ENCODE measurements around the gene BNIP3.
A peak's percentile ranks its signal among the peaks of the same experiment; 100 is the strongest.

The BNIP3 gene

GRCh38 chr10:131981429-131982184 is at the start of gene BNIP3:
Gene BNIP3, minus strand, starts transcription at chr10:131981923. Its CDS starts 117 bp downstream, at chr10:131981806.
- peak within 1 kb of the TSS; percentile 97 for H3K4me3 ChIP-seq (ENCODE audit: low read depth, low read length)
- peak; percentile 85 for DNase-seq (ENCODE audit: low read depth)

GRCh38 chr10:132030898-132031463 is 49.3 kb upstream of the BNIP3 start:
- DNase-seq (ENCODE audit: low read depth) = no peak

GRCh38 chr10:132028706-132029105 is 47.0 kb upstream of the BNIP3 start:
- DNase-seq (ENCODE audit: low read depth) = no peak
- H3K4me3 ChIP-seq (ENCODE audit: low read depth, low read length) = no peak overlapping the region

More at GRCh38 chr10:132030898-132031463, 49.3 kb upstream of the BNIP3 start:
- no peak overlapping the region for H3K4me3 ChIP-seq (ENCODE audit: low read depth, low read length)

GRCh38 chr10:132027423-132027983 is 45.8 kb upstream of the BNIP3 start:
- no peak for DNase-seq (ENCODE audit: low read depth)
- no peak overlapping the region for H3K4me3 ChIP-seq (ENCODE audit: low read depth, low read length)

GRCh38 chr10:132023092-132023811 is 41.5 kb upstream of the BNIP3 start:
- H3K4me3 ChIP-seq (ENCODE audit: low read depth, low read length) = peak overlapping the region; percentile 31
- DNase-seq (ENCODE audit: low read depth) = peak; percentile 28

GRCh38 chr10:132022241-132022640 is 40.5 kb upstream of the BNIP3 start:
- DNase-seq (ENCODE audit: low read depth) = no peak
- no peak overlapping the region for H3K4me3 ChIP-seq (ENCODE audit: low read depth, low read length)

GRCh38 chr10:132021504-132022143 is 39.9 kb upstream of the BNIP3 start:
- no peak for DNase-seq (ENCODE audit: low read depth)
- no peak overlapping the region for H3K4me3 ChIP-seq (ENCODE audit: low read depth, low read length)

GRCh38 chr10:132021046-132021445 is 39.3 kb upstream of the BNIP3 start:
- DNase-seq (ENCODE audit: low read depth) = no peak
- H3K4me3 ChIP-seq (ENCODE audit: low read depth, low read length) = no peak overlapping the region

GRCh38 chr10:132020456-132020855 is 38.7 kb upstream of the BNIP3 start:
- DNase-seq (ENCODE audit: low read depth) = no peak
- no peak overlapping the region for H3K4me3 ChIP-seq (ENCODE audit: low read depth, low read length)

- no peak for DNase-seq (ENCODE audit: low read depth)
- no peak overlapping the region for H3K4me3 ChIP-seq (ENCODE audit: low read depth, low read length)
Measured at GRCh38 chr10:132019366-132019765, 37.6 kb upstream of the BNIP3 start.

GRCh38 chr10:132018446-132018845 is 36.7 kb upstream of the BNIP3 start:
- no peak overlapping the region for H3K4me3 ChIP-seq (ENCODE audit: low read depth, low read length)
- no peak for DNase-seq (ENCODE audit: low read depth)

- H3K4me3 ChIP-seq (ENCODE audit: low read depth, low read length) = no peak overlapping the region
- DNase-seq (ENCODE audit: low read depth) = no peak
Measured at GRCh38 chr10:132016514-132016913, 34.8 kb upstream of the BNIP3 start.

GRCh38 chr10:132011445-132011844 is 29.7 kb upstream of the BNIP3 start:
- H3K4me3 ChIP-seq (ENCODE audit: low read depth, low read length) = no peak overlapping the region
- no peak for DNase-seq (ENCODE audit: low read depth)

GRCh38 chr10:132011024-132011423 is 29.3 kb upstream of the BNIP3 start:
- DNase-seq (ENCODE audit: low read depth) = no peak

GRCh38 chr10:132010483-132010882 is 28.8 kb upstream of the BNIP3 start:
- H3K4me3 ChIP-seq (ENCODE audit: low read depth, low read length) = no peak overlapping the region
- no peak for DNase-seq (ENCODE audit: low read depth)

More at GRCh38 chr10:132011024-132011423, 29.3 kb upstream of the BNIP3 start:
- no peak overlapping the region for H3K4me3 ChIP-seq (ENCODE audit: low read depth, low read length)

GRCh38 chr10:132009575-132009974 is 27.9 kb upstream of the BNIP3 start:
- DNase-seq (ENCODE audit: low read depth) = no peak
- H3K4me3 ChIP-seq (ENCODE audit: low read depth, low read length) = no peak overlapping the region

GRCh38 chr10:132007681-132008080 is 26.0 kb upstream of the BNIP3 start:
- DNase-seq (ENCODE audit: low read depth) = no peak
- no peak overlapping the region for H3K4me3 ChIP-seq (ENCODE audit: low read depth, low read length)

- DNase-seq (ENCODE audit: low read depth) = no peak
- H3K4me3 ChIP-seq (ENCODE audit: low read depth, low read length) = no peak overlapping the region
Measured at GRCh38 chr10:132006966-132007365, 25.2 kb upstream of the BNIP3 start.

GRCh38 chr10:132005147-132005546 is 23.4 kb upstream of the BNIP3 start:
- H3K4me3 ChIP-seq (ENCODE audit: low read depth, low read length) = no peak overlapping the region
- no peak for DNase-seq (ENCODE audit: low read depth)

- no peak overlapping the region for H3K4me3 ChIP-seq (ENCODE audit: low read depth, low read length)
- no peak for DNase-seq (ENCODE audit: low read depth)
Measured at GRCh38 chr10:132004052-132004451, 22.3 kb upstream of the BNIP3 start.
